HepG2 (cell line): ENCODE results near the gene TM2D3. TPM values are rescaled to one million over a fixed set of nuclear protein-coding genes. Genes with fewer than 3 reads are reported as not detected.

Experiments used
- ELF4 ChIP-seq: sonication (generic); formaldehyde crosslinking; IDR thresholded peaks from 2 replicates; pipeline ENCODE4 v1.5.0; 2020; ENCODE audit warnings: missing genetic modification reagents, mild to moderate bottlenecking, moderate library complexity, borderline replicate concordance
- ERF ChIP-seq: IDR thresholded peaks from 2 replicates; pipeline ENCODE4 v1.6.1; 2018; ENCODE audit warnings: missing biosample characterization, missing genetic modification reagents
- FOSL1 ChIP-seq: sonication (generic); formaldehyde crosslinking; IDR thresholded peaks from 2 replicates; pipeline ENCODE4 v1.9.0; 2021; ENCODE audit warnings: missing genetic modification reagents, borderline replicate concordance
- GZF1 ChIP-seq: sonication (generic); formaldehyde crosslinking; IDR thresholded peaks from 2 replicates; pipeline ENCODE4 v1.5.1; 2020; ENCODE audit warnings: mild to moderate bottlenecking, missing genetic modification reagents
- MEF2D ChIP-seq: sonication (generic); formaldehyde crosslinking; IDR thresholded peaks from 2 replicates; pipeline ENCODE4 v1.5.1; 2020; ENCODE audit warnings: mild to moderate bottlenecking, missing genetic modification reagents
- MTERF4 ChIP-seq: sonication (generic); formaldehyde crosslinking; IDR thresholded peaks from 2 replicates; pipeline ENCODE4 v1.8.0; 2023; ENCODE audit warnings: mild to moderate bottlenecking, missing genetic modification reagents
- NFIC ChIP-seq: IDR thresholded peaks from 2 replicates; pipeline ENCODE4 v1.6.1; 2012; ENCODE audit warnings: mild to moderate bottlenecking, low read length, inconsistent platforms
- NFRKB ChIP-seq: fragments of 450-650 bp; IDR thresholded peaks from 2 replicates; pipeline ENCODE4 v1.6.1; 2017
- PLRG1 ChIP-seq: fragments of 450-650 bp; conservative IDR thresholded peaks from 2 replicates; pipeline ENCODE4 v1.6.1; 2016
- REL ChIP-seq: sonication (generic); formaldehyde crosslinking; conservative IDR thresholded peaks from 2 replicates; pipeline ENCODE4 v1.8.0; 2022; ENCODE audit warnings: mild to moderate bottlenecking, missing genetic modification reagents, moderate library complexity
- SATB2 ChIP-seq: sonication (generic); formaldehyde crosslinking; IDR thresholded peaks from 2 replicates; pipeline ENCODE4 v1.5.0; 2020; ENCODE audit warnings: missing genetic modification reagents
- TCF12 ChIP-seq, 2 experiments: fragments of 450-650 bp in 1 of 2; sonication (generic) in 1 of 2; formaldehyde crosslinking in 1 of 2; IDR thresholded peaks; 2 replicates each; pipeline versions ENCODE4 v1.6.1 to v1.8.0; 2017 to 2022; ENCODE audit warnings: antibody characterized with exemption in 1 of 2, mild to moderate bottlenecking in 1 of 2, missing genetic modification reagents in 1 of 2, moderate library complexity in 1 of 2
- TRIM22 ChIP-seq: fragments of 450-650 bp; IDR thresholded peaks from 2 replicates; pipeline ENCODE4 v1.6.1; 2017
- YY1 ChIP-seq: IDR thresholded peaks from 2 replicates; pipeline ENCODE4 v1.6.1; 2011; ENCODE audit warnings: low read length, low read depth, moderate library complexity, mild to moderate bottlenecking; ENCODE audit not compliant: insufficient read depth, insufficient replicate concordance
- ZBED4 ChIP-seq: sonication (generic); formaldehyde crosslinking; IDR thresholded peaks from 2 replicates; pipeline ENCODE4 v1.4.0; 2020; ENCODE audit warnings: missing genetic modification reagents, borderline replicate concordance
- ZBTB44 ChIP-seq: sonication (generic); formaldehyde crosslinking; IDR thresholded peaks from 2 replicates; pipeline ENCODE4 v1.4.0; 2020; ENCODE audit warnings: missing genetic modification reagents
- ZIK1 ChIP-seq: sonication (generic); formaldehyde crosslinking; IDR thresholded peaks from 2 replicates; pipeline ENCODE4 v1.5.0; 2020; ENCODE audit warnings: mild to moderate bottlenecking, low read depth, missing genetic modification reagents, borderline replicate concordance
- ZNF136 ChIP-seq: sonication (generic); formaldehyde crosslinking; IDR thresholded peaks from 2 replicates; pipeline ENCODE4 v1.8.1; 2022; ENCODE audit warnings: low read depth, mild to moderate bottlenecking, moderate library complexity, missing genetic modification reagents
- ZNF430 ChIP-seq: sonication (generic); formaldehyde crosslinking; IDR thresholded peaks from 2 replicates; pipeline ENCODE4 v1.9.0; 2021; ENCODE audit warnings: mild to moderate bottlenecking, missing genetic modification reagents
- ZNF607 ChIP-seq: sonication (generic); formaldehyde crosslinking; IDR thresholded peaks from 2 replicates; pipeline ENCODE4 v1.5.1; 2020; ENCODE audit warnings: missing genetic modification reagents, mild to moderate bottlenecking, borderline replicate concordance
- ZNF773 ChIP-seq: sonication (generic); formaldehyde crosslinking; IDR thresholded peaks from 2 replicates; pipeline ENCODE4 v1.4.0; 2020; ENCODE audit warnings: missing genetic modification reagents, borderline replicate concordance
- ZNF777 ChIP-seq: sonication (generic); formaldehyde crosslinking; IDR thresholded peaks from 2 replicates; pipeline ENCODE4 v1.4.0; 2020; ENCODE audit warnings: missing genetic modification reagents
- polyA plus RNA-seq, 8 experiments: library from polyadenylated mRNA; depleted of rRNA in 3 of 8; stranded (reverse) in 7 of 8; unstranded in 1 of 8; fragments of >200 nt; fragmentation: Illumina TruSeq in 4 of 8; extraction: Trizol in 4 of 8; gene quantifications; 2 replicates each; pipeline versions ENCODE4 v1.2.1 to v1.2.3, GENCODE V29; 2011 to 2016; ENCODE audit warnings: low read depth in 4 of 8, missing spikeins in 1 of 8, mixed read lengths in 1 of 8; ENCODE audit not compliant: insufficient read depth in 1 of 8
- total RNA-seq, 5 experiments: library from RNA; depleted of rRNA; stranded (reverse); fragments of >200 nt; fragmentation: Illumina TruSeq; extraction: Trizol; gene quantifications; 2 replicates each; pipeline ENCODE4 v1.2.3, GENCODE V29; 2016; ENCODE audit warnings: low read depth in 1 of 5

Gene TM2D3
- total and polyA plus RNA-seq, 2 of the 13 experiments (the other 11 are each of a cell fraction or from before 2014, with no cell fraction given), result 31.1 to 72.7 TPM

GRCh38 chr15:101652098-101652785 lies at the start of gene TM2D3 (continued):
- TF ChIP-seq FOSL1 (CRISPR knock-in tag) (0 out of 2 replicates have a peak, but pooled peaks have one; percentile 9), ZBED4 (CRISPR knock-in tag) (peak; percentile 89; the same call in 1 of the 2 replicates), ZNF136 (CRISPR knock-in tag) (no peak), MEF2D (CRISPR knock-in tag) (no peak), SATB2 (CRISPR knock-in tag) (no peak; the same call in 1 of the 2 replicates), NFRKB (no peak), TRIM22 (no peak), ELF4 (peak; percentile 90), ZNF430 (CRISPR knock-in tag) (peak; percentile 27; the same call in 1 of the 2 replicates), ZNF773 (CRISPR knock-in tag) (no peak; the same call in 1 of the 2 replicates), ZBTB44 (CRISPR knock-in tag) (no peak), REL (CRISPR knock-in tag) (no peak), ERF (CRISPR knock-in tag) (peak; percentile 73), ZNF607 (CRISPR knock-in tag) (peak; percentile 83; the same call in 1 of the 2 replicates), YY1 (peak; percentile 96), TCF12 (IDR thresholded peaks at IDR 0.05) (no peak), TCF12 (CRISPR knock-in tag; IDR thresholded peaks at IDR 0.05) (peak; percentile 91), ZIK1 (CRISPR knock-in tag) (no peak; the same call in 1 of the 2 replicates), GZF1 (CRISPR knock-in tag) (no peak), PLRG1 (no peak), NFIC (no peak), MTERF4 (CRISPR knock-in tag) (peak; percentile 57), ZNF777 (no peak; the same call in 1 of the 2 replicates)
